ENCODE measurements around the gene INPP5D. TPM values are rescaled to one million over a fixed set of nuclear protein-coding genes. Genes with fewer than 3 reads are reported as not detected.

Gene INPP5D
- total RNA-seq, 1 experiment from 2014 or later = 12.7 TPM

DNA sequence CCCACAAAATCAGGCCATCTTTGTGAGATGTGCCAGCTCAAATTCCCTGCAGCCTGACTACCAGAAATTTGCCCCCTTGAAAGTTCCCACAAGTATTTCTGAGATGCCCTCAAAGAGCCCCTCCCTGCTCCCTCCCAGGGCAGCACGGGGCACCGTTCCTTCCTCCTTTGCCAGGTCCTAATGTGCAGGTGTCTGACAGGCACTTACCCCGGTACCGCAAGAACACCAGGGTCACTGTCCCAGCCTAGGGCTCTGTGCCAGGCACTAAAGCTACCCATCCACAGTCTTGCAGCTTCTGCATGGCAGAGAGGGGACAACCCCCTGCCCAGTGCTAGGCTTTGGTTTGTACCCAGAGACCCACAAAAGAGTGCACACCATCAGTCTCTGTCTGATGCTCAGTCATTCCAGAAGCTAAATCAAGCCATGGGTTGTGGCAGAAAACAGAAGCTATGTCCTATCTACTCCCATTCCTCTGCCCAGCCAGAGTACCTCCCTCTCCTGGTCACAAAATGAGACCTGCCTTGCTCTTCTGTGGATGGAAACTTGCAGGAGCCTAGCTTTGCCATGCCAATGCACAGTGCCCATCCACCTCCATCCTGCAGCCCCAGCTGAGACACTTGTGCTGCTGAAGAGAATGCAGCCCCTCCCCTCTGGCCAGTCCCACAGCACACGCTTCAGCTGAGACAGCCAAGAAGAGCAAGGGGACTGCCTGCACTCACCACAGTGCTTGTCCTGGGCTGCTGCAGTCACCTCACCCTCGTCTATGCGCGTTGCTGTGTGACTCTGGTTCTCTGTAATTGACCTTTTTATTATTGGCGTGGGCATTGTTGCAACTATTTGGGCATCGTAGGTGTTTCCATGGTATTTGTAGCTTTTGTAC is 48.7 kb downstream of the INPP5D start:
- no peak overlapping the region for H3K27ac ChIP-seq (ENCODE audit: insufficient read length, low read depth, low read length)
- Mint-ChIP-seq H3K27me3 (ENCODE audit: low read depth) (peaks cover 6% of the 10 kb centered on the region), H3K27ac (peak overlapping the region in 1 of 3 experiments; percentile 82; a peak in 2 of 7 replicates), H3K9me3 (peaks cover 0 to 6% of the 10 kb centered on the region in 2 experiments; a peak in 2 of 5 replicates), H3K36me3 (ENCODE audit: insufficient read depth in 1 of 3, low read depth in 3 of 3) (no peaks in the 10 kb centered on the region), H3K4me3 (no peak overlapping the region), H3K4me1 (0 out of 4 replicates have a peak, but pooled peaks cover 0 to 6% of the 10 kb centered on the region in 2 experiments)
- no peak overlapping the region for H2BK15ac ChIP-seq (ENCODE audit: low read depth, low read length)
- H2BK12ac ChIP-seq (ENCODE audit: insufficient read length, low read depth, low read length) = no peak overlapping the region
- no peak overlapping the region for H3K56ac ChIP-seq (ENCODE audit: insufficient read length, low read depth, low read length)
- H2AK5ac ChIP-seq (ENCODE audit: insufficient read length, low read length) = no peak overlapping the region
- H3K4ac ChIP-seq (ENCODE audit: low read depth, low read length) = no peak overlapping the region
- no peaks in the 10 kb centered on the region for H3K4me1 ChIP-seq (ENCODE audit: insufficient read depth, low read length)
- no peak overlapping the region for H4K5ac ChIP-seq (ENCODE audit: insufficient read length, low read depth, low read length)
- no peaks in the 10 kb centered on the region for H3K9me3 ChIP-seq (ENCODE audit: control insufficient read depth, low read depth, low read length)
- H3K4me2 ChIP-seq (ENCODE audit: insufficient read depth, insufficient read length, low read length) = no peak overlapping the region
- H4K20me1 ChIP-seq (ENCODE audit: control insufficient read depth, insufficient read depth, insufficient read length) = no peaks in the 10 kb centered on the region
- H3K23me2 ChIP-seq (ENCODE audit: insufficient read length, low read depth, low read length, poor library complexity, severe bottlenecking) = no peaks in the 10 kb centered on the region
- no peak overlapping the region; the same call in 1 of the 2 replicates for H3K14ac ChIP-seq (ENCODE audit: insufficient read depth, low read length)
- H3K18ac ChIP-seq (ENCODE audit: insufficient read length, low read depth, low read length) = no peak overlapping the region
- no peak overlapping the region for H2BK120ac ChIP-seq (ENCODE audit: low read depth, low read length, poor library complexity, severe bottlenecking)
- H3K9ac ChIP-seq (ENCODE audit: extremely low read depth, insufficient read length, low read length) = no peak overlapping the region
- H3T11ph ChIP-seq (ENCODE audit: low read length) = no peak overlapping the region
- no peaks in the 10 kb centered on the region for H3K27me3 ChIP-seq (ENCODE audit: insufficient read depth, low read length)
- H3K23ac ChIP-seq (ENCODE audit: insufficient read length, low read depth, low read length) = no peak overlapping the region
- H2BK5ac ChIP-seq (ENCODE audit: insufficient read length, low read length) = no peak overlapping the region
- no peak overlapping the region for H2AFZ ChIP-seq (ENCODE audit: low read length)
- no peak for DNase-seq
- TF ChIP-seq, protein P1, sequence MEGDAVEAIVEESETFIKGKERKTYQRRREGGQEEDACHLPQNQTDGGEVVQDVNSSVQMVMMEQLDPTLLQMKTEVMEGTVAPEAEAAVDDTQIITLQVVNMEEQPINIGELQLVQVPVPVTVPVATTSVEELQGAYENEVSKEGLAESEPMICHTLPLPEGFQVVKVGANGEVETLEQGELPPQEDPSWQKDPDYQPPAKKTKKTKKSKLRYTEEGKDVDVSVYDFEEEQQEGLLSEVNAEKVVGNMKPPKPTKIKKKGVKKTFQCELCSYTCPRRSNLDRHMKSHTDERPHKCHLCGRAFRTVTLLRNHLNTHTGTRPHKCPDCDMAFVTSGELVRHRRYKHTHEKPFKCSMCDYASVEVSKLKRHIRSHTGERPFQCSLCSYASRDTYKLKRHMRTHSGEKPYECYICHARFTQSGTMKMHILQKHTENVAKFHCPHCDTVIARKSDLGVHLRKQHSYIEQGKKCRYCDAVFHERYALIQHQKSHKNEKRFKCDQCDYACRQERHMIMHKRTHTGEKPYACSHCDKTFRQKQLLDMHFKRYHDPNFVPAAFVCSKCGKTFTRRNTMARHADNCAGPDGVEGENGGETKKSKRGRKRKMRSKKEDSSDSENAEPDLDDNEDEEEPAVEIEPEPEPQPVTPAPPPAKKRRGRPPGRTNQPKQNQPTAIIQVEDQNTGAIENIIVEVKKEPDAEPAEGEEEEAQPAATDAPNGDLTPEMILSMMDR (conservative IDR thresholded peaks at IDR 0.05) = no peak
- H3K79me1 ChIP-seq (ENCODE audit: insufficient read depth, low read depth, low read length, poor library complexity, severe bottlenecking) = no peaks in the 10 kb centered on the region
- no peak overlapping the region for H4K8ac ChIP-seq (replicated peaks; ENCODE audit: insufficient read length, low read depth, low read length)
- H3K79me2 ChIP-seq (ENCODE audit: insufficient read depth, low read length) = no peaks in the 10 kb centered on the region
- WGBS (ENCODE audit: extremely low coverage, insufficient read length, low lambda C conversion rate) = no CpG with 5 or more reads among the region's 10 CpGs
- no peak overlapping the region for H2BK20ac ChIP-seq (ENCODE audit: low read depth, low read length, poor library complexity, severe bottlenecking)
- no peak overlapping the region for H4K91ac ChIP-seq (ENCODE audit: insufficient read length, low read depth, low read length)
